GM19324 (cell line): Measurements from ENCODE around the gene HERC2.

ENCODE experiments used
- ATAC-seq: cut with Tn5 transposase; IDR thresholded peaks from one replicate; pipeline ENCODE4 v1.9.1; 2021; ENCODE audit warnings: mild to moderate bottlenecking, moderate library complexity; ENCODE audit not compliant: unreplicated experiment, low FRiP score

Gene HERC2

DNA sequence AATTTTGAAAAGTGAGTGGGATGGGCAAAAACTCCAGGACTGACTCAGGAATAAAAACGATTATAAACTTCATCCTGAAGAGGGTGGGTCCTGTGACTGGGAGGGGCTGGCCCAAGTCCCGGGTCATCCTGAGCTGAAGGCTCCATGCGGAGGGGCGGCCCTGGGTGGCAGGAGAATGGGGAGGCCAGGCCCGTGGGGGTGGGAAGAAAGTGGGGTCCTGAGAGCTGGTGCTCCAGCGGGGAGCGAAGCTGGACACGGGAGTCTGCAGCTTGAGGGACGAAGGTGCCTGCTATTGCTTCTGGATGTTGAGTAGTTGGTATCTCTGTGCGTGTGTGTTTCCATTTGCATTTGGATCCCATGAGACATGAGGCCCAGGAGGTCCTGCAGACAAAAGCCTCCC, 218.1 kb downstream of the HERC2 start:
- no peak for ATAC-seq

GRCh38 chr15:28101983-28102441, 220.0 kb downstream of the HERC2 start:
- no peak for ATAC-seq

- no peak for ATAC-seq
Measured at GRCh38 chr15:28101201-28101600, 220.8 kb downstream of the HERC2 start.

- ATAC-seq, result no peak
Measured at GRCh38 chr15:28100516-28101195, 221.3 kb downstream of the HERC2 start.

DNA sequence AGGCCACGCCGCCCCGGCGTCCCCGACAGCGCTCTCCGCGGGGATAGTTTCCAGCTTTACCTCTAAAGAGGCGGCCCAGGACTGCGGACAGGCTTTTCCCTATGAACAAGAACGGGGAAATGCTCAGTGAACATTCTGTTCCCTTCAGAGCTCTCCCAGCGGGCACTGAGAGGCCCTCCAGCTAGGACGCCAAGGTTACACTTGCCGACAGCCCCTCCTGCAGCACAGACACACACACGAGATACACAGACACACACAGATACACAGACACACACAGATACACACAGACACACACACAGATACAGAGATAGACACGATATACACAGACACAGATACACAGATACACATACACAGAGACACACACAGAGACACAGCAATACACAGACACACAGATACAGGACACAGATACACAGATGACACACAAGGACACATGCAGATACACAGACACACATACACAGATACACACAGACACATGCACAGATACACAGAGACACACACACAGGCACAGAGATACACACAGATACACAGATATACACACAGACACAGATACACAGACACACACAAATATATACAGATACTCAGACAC, 222.3 kb downstream of the HERC2 start:
- no peak for ATAC-seq

GRCh38 chr15:28098766-28099554, 223.0 kb downstream of the HERC2 start, which contains the start of gene OCA2:
Gene OCA2, minus strand, starts transcription at chr15:28099315. Its CDS starts 17,441 bp downstream, at chr15:28081874.
- ATAC-seq, result no peak

DNA sequence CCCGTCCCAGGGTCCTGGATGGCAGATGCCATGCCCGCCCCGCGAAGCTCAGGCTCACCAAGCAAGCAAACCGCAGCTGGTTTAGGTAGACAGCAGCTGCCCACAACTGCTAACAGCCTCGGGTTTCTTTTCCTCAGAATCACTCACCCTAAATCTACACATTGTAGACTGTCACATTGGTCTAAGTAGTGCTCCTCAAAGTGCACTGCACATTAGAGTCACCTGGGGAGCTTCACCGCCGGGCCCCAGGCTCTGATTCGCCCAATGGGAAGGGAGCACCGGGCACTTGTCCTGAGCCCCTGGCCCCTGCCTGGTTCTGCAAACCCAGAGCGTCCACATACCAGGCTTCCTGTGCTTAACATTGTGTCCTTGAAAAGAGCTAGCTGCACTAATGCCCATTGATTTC, 223.6 kb downstream of the HERC2 start:
- ATAC-seq, result no peak

DNA sequence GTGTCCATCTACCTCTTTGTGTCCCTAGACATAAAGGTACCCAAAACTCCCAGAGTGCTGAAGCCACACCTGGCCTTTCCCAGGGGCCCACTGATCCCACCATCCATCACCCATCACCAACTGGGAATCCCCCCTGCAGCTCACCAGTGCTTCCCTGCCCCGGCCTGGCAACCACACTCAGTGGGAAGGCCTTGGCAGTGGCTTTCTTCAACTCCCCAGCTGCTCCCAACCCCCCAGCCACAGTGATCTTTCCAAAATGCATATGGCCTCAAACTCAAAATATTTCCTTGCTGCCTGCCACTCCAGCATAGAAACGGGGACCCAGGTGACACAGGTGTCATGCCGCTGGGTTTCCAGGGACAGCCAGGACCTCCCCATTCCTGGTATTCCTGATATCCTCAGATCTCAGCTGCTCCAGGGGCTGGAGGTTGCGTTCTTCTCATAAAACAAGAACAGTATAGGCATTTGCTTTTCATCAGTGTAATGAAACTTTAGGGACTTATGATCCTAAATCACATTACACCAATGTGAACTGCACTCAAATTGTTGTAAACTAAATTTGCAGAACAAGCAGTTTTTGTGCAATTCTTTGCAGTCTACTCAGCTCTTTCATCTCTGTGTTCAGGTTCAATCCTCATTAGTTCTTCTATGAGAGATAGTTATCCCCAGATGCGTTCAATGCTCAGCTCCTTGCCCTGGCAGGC, 224.2 kb downstream of the HERC2 start:
- ATAC-seq, result no peak

DNA sequence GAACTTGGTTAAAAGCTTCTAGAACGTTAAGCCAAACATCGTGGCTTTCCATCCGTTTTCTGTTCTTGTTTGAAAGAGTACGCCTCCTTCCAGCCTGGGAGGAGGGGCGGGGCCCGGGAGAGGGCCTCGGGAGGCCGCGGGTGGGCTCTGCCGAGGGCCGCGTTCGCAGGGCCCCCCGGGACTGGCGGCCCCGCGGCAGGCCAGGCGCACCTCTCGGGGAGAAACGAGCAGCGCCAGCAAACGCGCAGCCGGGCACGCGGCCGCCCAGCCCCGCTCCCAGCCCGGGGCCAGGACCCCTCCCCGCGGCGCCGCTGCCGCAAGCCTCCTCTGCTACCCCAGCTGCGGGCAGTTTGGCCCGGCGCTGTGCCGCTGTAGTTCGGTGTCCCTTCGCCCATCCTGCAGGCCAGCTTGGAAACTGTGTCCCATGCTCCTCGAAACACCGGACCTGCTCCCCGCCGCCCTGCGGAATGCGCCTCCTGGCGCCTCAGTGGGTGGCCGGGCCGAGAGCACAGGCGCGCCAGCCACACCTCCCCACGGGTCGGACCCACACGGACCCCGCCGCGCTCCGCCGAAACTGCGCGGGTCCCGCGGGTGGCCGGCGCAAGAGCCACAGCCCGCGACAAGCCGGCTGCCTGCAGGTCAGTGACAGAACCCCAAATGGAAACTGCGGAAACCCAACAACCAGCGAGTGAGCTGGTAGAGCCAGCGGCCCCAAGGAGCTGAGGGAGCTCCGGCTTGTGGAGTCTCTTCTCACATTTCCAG, 225.1 kb downstream of the HERC2 start:
- peak; percentile 3 for ATAC-seq

- peak; percentile 22 for ATAC-seq
Measured at GRCh38 chr15:28096411-28096669, 225.6 kb downstream of the HERC2 start.

DNA sequence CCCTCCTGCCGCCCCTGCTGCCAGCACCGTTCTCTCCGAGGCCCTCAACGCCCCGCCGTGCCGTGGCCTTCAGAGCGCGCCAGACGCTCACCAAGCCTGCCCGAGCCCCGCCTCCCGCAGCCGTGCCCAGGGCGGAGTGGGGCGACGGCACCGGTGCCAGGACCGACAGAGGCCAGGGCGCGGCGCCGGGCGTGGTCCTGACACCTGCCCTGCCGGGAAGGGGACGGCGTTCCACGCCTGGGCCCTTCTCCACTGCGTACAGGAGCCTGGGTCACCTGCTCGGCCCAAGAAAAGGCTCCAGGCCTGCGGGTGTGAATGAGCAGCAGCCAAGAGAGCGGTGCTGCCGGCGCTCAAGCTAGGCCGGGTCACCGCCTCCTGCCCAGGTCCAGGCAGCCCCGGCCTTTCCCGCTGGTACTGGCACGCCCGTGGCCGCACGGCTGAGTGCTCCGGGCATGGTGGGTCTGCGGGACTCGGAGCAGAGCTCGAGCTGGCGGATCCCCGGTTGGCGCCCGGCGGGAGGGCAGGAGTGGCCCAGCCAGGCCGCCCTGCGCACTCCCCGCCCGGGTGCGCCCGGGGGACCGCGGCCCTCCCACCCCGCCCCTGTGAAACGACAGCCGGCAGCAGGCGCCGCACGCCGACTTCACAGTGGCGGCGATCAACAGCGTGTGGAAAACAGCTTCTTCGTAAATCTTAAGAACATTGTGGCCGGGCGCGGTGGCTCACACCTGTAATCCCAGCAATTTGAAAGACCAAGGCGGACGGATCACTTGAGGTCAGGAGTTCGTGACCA, 227.1 kb downstream of the HERC2 start:
- no peak for ATAC-seq

GRCh38 chr15:28093752-28094535, 228.0 kb downstream of the HERC2 start:
- ATAC-seq, result no peak

- ATAC-seq, result no peak
Measured at GRCh38 chr15:28091313-28091712, 230.7 kb downstream of the HERC2 start.

DNA sequence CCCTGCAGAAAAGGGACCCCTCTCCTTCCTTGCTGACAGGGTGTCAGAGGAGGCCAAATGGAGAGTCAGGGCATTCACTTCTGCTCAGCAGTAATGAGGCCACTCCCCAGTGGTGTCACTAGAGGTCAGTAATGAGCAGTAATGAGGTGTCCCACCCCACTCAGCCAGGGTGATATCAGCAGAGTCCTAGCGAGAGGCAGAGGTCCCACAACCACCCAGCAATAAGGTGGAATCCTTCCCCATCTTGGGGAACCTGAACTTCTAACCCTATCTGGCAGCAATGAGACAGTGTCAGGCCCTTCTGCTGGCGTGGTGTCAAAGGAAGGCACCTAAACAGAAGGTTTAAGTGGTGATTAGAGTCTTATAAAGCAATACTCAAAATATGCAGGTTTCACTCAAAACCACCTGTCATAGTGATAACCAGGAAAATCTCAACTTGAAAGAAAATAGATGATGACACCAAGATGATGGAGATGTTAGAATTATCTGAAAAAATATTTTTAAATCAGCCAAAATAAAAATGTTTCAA, 235.7 kb downstream of the HERC2 start:
- ATAC-seq, result peak; percentile 92

DNA sequence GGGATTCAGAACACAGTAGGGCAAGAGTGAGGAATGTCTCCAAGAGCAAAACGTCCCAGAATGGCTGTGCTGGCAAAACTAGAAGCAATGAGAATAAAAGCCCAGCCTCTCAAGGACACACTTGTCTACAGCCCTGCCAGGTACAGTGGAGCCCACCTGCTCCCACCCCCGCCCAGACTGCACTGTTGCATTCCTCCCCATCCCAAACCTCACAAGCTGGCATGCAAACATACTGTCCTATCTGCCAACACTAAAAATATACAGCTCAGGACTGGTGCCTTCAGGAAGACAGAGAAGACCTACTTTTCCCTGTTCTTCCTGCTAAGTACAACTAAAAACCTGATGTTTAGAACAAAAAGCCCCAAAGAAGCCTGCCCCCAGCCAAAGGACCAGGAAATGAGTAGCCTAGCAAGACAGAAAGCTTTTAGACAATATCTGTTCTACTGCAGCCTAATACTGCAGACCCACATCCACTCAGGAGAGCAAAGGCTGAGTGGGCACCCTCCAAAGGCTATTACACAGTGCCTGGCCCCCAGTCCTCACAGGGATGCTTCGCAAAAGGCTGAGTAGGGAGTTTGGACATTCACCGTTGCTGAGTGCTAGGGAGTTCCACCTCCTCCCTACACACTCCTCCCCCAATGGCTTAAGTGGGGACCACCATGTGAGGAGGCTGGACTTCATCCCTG, 236.3 kb downstream of the HERC2 start:
- ATAC-seq, result no peak

GRCh38 chr15:28084547-28084946, 237.4 kb downstream of the HERC2 start:
- no peak for ATAC-seq

- no peak for ATAC-seq
Measured at GRCh38 chr15:28082891-28083684, 238.9 kb downstream of the HERC2 start.
